Astrocyte (in vitro differentiated cells and primary cell): ENCODE measurements around the gene RNF125. TPM values are rescaled to one million over a fixed set of nuclear protein-coding genes. Genes with fewer than 3 reads are reported as not detected.

Experiments
- DNase-seq: peaks from one replicate; pipeline ENCODE4 v3.0.0-alpha.2; 2010; ENCODE audit warnings: low read depth
- FAIRE-seq: peaks from 2 replicates; lab custom pipeline; 2011; peaks lifted over from hg19 to GRCh38; lab: Jason Lieb, UNC
- H2AFZ ChIP-seq: 2 replicates; pipeline ENCODE4 v1.6.0; 2012; ENCODE audit warnings: low read depth, low read length, inconsistent platforms
- H3K27ac ChIP-seq: 2 replicates; pipeline ENCODE4 v1.5.1; 2011; ENCODE audit warnings: low read depth, low read length, inconsistent platforms
- H3K27me3 ChIP-seq: 2 replicates; pipeline ENCODE4 v1.6.0; 2011; ENCODE audit warnings: low read length, inconsistent platforms; ENCODE audit not compliant: insufficient read depth
- H3K36me3 ChIP-seq: 2 replicates; pipeline ENCODE4 v1.5.1; 2011; ENCODE audit warnings: low read length, inconsistent platforms; ENCODE audit not compliant: insufficient read depth
- H3K4me1 ChIP-seq: 2 replicates; pipeline ENCODE4 v1.5.1; 2011; ENCODE audit warnings: low read length, inconsistent platforms; ENCODE audit not compliant: insufficient read depth
- H3K4me2 ChIP-seq: 2 replicates; pipeline ENCODE4 v1.6.0; 2012; ENCODE audit warnings: low read length, inconsistent platforms
- H3K4me3 ChIP-seq: 2 replicates; pipeline ENCODE4 v1.5.1; 2011; ENCODE audit warnings: low read depth, mild to moderate bottlenecking, low read length, inconsistent platforms; ENCODE audit not compliant: insufficient read depth
- H3K79me2 ChIP-seq: 2 replicates; pipeline ENCODE4 v1.6.0; 2012; ENCODE audit warnings: mild to moderate bottlenecking, low read length, inconsistent platforms; ENCODE audit not compliant: insufficient read depth
- H3K9ac ChIP-seq: 2 replicates; pipeline ENCODE4 v1.6.0; 2012; ENCODE audit warnings: mild to moderate bottlenecking, low read length, inconsistent platforms
- H3K9me3 ChIP-seq: 2 replicates; pipeline ENCODE4 v1.5.1; 2012; ENCODE audit warnings: low read depth, mild to moderate bottlenecking, low read length, inconsistent platforms; ENCODE audit not compliant: insufficient read depth
- H4K20me1 ChIP-seq: 2 replicates; pipeline ENCODE4 v1.6.0; 2012; ENCODE audit warnings: low read length, inconsistent platforms; ENCODE audit not compliant: insufficient read depth
- H3K27ac Mint-ChIP-seq: one replicate; pipeline ENCODE4 v1.8.0; 2021; ENCODE audit warnings: mild to moderate bottlenecking, mixed read lengths; ENCODE audit not compliant: unreplicated experiment
- H3K27me3 Mint-ChIP-seq: one replicate; pipeline ENCODE4 v1.8.0; 2021; ENCODE audit warnings: low read depth, mixed read lengths; ENCODE audit not compliant: unreplicated experiment
- H3K36me3 Mint-ChIP-seq: one replicate; pipeline ENCODE4 v1.8.0; 2021; ENCODE audit warnings: low read depth, mixed read lengths; ENCODE audit not compliant: unreplicated experiment
- H3K4me1 Mint-ChIP-seq: one replicate; pipeline ENCODE4 v1.8.0; 2021; ENCODE audit warnings: low read depth, mixed read lengths; ENCODE audit not compliant: unreplicated experiment
- H3K4me3 Mint-ChIP-seq: one replicate; pipeline ENCODE4 v1.8.0; 2021; ENCODE audit warnings: mild to moderate bottlenecking, moderate library complexity, mixed read lengths; ENCODE audit not compliant: unreplicated experiment
- H3K9me3 Mint-ChIP-seq: one replicate; pipeline ENCODE4 v1.8.0; 2021; ENCODE audit warnings: mild to moderate bottlenecking, mixed read lengths; ENCODE audit not compliant: unreplicated experiment
- EZH2 ChIP-seq: IDR thresholded peaks from 2 replicates; pipeline ENCODE4 v1.6.1; 2012; ENCODE audit warnings: mild to moderate bottlenecking, low read length, inconsistent platforms; ENCODE audit not compliant: insufficient read depth
- total RNA-seq: library from RNA; stranded (reverse); gene quantifications from 2 replicates; pipeline ENCODE4 v1.2.1, GENCODE V29; 2021
- TF ChIP-seq, protein P1 (sequence below): IDR thresholded peaks from 2 replicates; pipeline ENCODE4 v1.5.1; 2011; ENCODE audit warnings: low read depth, mild to moderate bottlenecking, inconsistent platforms, low read length, moderate library complexity; ENCODE audit not compliant: insufficient read depth

Gene RNF125
- total RNA-seq, 1 donor from 2014 or later = 1.9 TPM

DNA sequence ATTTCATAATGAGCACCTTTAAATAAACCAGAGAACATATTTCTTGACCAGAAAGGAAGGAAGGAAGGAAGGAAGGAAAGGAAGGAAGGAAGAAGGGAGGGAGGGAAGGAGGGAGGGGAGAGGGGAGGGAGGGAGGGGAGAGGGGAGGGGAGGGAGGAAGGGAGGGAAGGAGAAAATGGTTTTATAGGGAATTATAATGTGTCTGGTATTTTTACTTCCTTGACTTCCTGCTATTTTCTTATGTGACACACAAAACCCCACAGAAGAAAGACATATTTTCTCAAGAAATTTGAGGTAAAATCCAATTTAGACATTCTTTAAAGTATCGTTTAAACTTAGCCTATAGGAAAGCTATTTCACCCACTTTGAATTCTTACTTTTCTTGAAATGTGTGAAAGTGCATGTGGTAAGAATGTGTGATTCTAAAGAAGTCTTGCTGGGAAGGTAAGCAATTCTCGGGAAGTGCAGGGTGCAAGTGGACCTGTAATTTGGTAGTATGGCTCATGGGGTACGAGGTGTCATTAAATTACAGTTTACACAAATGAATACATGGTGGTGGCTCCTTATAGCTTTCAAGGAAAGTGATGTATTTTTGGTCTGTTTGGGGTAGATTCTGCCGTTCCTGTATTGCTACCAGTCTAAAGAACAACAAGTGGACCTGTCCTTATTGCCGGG, 18.0 kb downstream of the RNF125 start:
- Histone ChIP-seq H4K20me1 (no peaks in the 10 kb centered on the region), H3K27ac (no peak overlapping the region), H3K4me1 (no peaks in the 10 kb centered on the region), H3K4me3 (no peak overlapping the region), H2AFZ (no peak overlapping the region), H3K9ac (no peak overlapping the region), H3K4me2 (no peak overlapping the region), H3K9me3 (no peaks in the 10 kb centered on the region), H3K27me3 (no peaks in the 10 kb centered on the region), H3K79me2 (no peaks in the 10 kb centered on the region), H3K36me3 (no peaks in the 10 kb centered on the region)
- H3K27me3 Mint-ChIP-seq = no peaks in the 10 kb centered on the region
- FAIRE-seq (no peak), DNase-seq (no peak)
- no peak overlapping the region for H3K4me3 Mint-ChIP-seq
- H3K4me1 Mint-ChIP-seq = no peaks in the 10 kb centered on the region
- H3K9me3 Mint-ChIP-seq = peaks cover 1% of the 10 kb centered on the region
- TF ChIP-seq EZH2 = no peak
- TF ChIP-seq, protein P1, sequence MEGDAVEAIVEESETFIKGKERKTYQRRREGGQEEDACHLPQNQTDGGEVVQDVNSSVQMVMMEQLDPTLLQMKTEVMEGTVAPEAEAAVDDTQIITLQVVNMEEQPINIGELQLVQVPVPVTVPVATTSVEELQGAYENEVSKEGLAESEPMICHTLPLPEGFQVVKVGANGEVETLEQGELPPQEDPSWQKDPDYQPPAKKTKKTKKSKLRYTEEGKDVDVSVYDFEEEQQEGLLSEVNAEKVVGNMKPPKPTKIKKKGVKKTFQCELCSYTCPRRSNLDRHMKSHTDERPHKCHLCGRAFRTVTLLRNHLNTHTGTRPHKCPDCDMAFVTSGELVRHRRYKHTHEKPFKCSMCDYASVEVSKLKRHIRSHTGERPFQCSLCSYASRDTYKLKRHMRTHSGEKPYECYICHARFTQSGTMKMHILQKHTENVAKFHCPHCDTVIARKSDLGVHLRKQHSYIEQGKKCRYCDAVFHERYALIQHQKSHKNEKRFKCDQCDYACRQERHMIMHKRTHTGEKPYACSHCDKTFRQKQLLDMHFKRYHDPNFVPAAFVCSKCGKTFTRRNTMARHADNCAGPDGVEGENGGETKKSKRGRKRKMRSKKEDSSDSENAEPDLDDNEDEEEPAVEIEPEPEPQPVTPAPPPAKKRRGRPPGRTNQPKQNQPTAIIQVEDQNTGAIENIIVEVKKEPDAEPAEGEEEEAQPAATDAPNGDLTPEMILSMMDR = no peak
- H3K36me3 Mint-ChIP-seq = peaks cover 2% of the 10 kb centered on the region
- H3K27ac Mint-ChIP-seq = no peak overlapping the region

DNA sequence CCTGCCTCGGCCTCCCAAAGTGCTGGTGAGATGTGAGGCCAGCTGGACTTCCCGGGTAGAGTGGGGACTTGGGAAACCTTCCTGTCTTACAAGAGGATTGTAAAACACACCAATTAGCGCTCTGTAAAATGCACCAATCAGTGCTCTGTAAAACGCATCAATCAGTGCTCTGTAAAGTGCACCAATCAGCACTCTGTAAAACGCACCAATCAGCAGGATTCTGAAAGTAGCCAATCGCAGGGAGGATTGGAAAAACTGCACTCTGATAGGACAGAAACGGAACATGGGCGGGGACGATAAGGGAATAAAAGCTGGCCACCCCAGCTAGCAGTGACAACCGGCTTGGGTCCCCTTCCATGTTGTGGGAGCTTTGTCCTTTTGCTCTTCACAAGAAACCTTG, 19.0 kb downstream of the RNF125 start:
- FAIRE-seq (no peak), DNase-seq (no peak)
- Histone ChIP-seq H3K36me3 (no peaks in the 10 kb centered on the region), H3K4me2 (no peak overlapping the region), H3K9me3 (no peaks in the 10 kb centered on the region), H3K4me3 (no peak overlapping the region), H4K20me1 (no peaks in the 10 kb centered on the region), H2AFZ (no peak overlapping the region), H3K27me3 (no peaks in the 10 kb centered on the region), H3K4me1 (no peaks in the 10 kb centered on the region), H3K9ac (no peak overlapping the region), H3K27ac (no peak overlapping the region), H3K79me2 (no peaks in the 10 kb centered on the region)
- no peaks in the 10 kb centered on the region for H3K27me3 Mint-ChIP-seq
- no peak overlapping the region for H3K4me3 Mint-ChIP-seq
- H3K4me1 Mint-ChIP-seq = no peaks in the 10 kb centered on the region
- no peak overlapping the region for H3K27ac Mint-ChIP-seq
- TF ChIP-seq, protein P1 = no peak
- no peak for TF ChIP-seq EZH2
- peaks cover 2% of the 10 kb centered on the region for H3K36me3 Mint-ChIP-seq
- peaks cover 1% of the 10 kb centered on the region for H3K9me3 Mint-ChIP-seq

DNA sequence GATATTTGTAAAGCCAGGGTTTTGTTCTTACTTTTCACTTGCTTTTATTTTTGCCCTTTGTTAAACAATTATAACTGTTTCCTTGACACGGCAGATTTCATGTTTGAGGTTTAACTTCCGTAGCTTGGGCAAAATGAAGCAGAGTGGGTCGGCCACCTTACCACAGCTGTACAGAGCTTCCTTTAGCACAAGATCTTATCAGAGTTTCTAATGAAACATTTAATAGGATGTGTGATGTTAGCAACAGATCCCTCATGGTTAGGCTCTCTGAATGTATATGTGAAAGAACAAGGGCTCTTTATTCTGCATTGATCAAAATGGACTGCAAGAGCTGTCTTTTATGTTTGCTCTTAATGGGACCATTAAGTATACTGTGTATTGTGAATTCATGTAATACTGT, 22.3 kb downstream of the RNF125 start:
- H3K4me3 ChIP-seq = no peak overlapping the region
- Mint-ChIP-seq H3K9me3 (peaks cover 1% of the 10 kb centered on the region), H3K4me1 (no peaks in the 10 kb centered on the region), H3K27ac (no peak overlapping the region), H3K36me3 (peaks cover 2% of the 10 kb centered on the region), H3K27me3 (no peaks in the 10 kb centered on the region), H3K4me3 (no peak overlapping the region)
- H3K4me2 ChIP-seq = no peak overlapping the region
- DNase-seq (no peak), FAIRE-seq (no peak)
- H2AFZ ChIP-seq = no peak overlapping the region
- H3K36me3 ChIP-seq = no peaks in the 10 kb centered on the region
- TF ChIP-seq, protein P1 = no peak
- no peak for TF ChIP-seq EZH2
- H3K9ac ChIP-seq = no peak overlapping the region
- H3K27me3 ChIP-seq = no peaks in the 10 kb centered on the region
- H4K20me1 ChIP-seq = no peaks in the 10 kb centered on the region
- no peak overlapping the region for H3K27ac ChIP-seq
- no peaks in the 10 kb centered on the region for H3K9me3 ChIP-seq
- no peaks in the 10 kb centered on the region for H3K4me1 ChIP-seq
- H3K79me2 ChIP-seq = no peaks in the 10 kb centered on the region
